Mammary epithelial cell (primary cell): ENCODE data around the gene ADI1.

Source experiments
- EZH2 ChIP-seq: IDR thresholded peaks from 2 replicates; pipeline ENCODE4 v1.6.1; 2012; ENCODE audit warnings: low read length, inconsistent platforms, borderline replicate concordance
- TF ChIP-seq, protein P1 (sequence below), 2 donors: IDR thresholded peaks in 1 of 2; conservative IDR thresholded peaks in 1 of 2; 2 replicates each; pipeline ENCODE4 v1.5.1; 2011 to 2012; ENCODE audit warnings: inconsistent platforms in 2 of 2, low read length in 2 of 2, mild to moderate bottlenecking in 2 of 2, control low read depth in 1 of 2, low read depth in 1 of 2; ENCODE audit not compliant: insufficient read depth in 1 of 2; ENCODE audit errors: extremely low read depth in 1 of 2

GRCh38 chr2:3470856-3471737 lies 48.2 kb downstream of the ADI1 start:
- TF ChIP-seq, protein P1, sequence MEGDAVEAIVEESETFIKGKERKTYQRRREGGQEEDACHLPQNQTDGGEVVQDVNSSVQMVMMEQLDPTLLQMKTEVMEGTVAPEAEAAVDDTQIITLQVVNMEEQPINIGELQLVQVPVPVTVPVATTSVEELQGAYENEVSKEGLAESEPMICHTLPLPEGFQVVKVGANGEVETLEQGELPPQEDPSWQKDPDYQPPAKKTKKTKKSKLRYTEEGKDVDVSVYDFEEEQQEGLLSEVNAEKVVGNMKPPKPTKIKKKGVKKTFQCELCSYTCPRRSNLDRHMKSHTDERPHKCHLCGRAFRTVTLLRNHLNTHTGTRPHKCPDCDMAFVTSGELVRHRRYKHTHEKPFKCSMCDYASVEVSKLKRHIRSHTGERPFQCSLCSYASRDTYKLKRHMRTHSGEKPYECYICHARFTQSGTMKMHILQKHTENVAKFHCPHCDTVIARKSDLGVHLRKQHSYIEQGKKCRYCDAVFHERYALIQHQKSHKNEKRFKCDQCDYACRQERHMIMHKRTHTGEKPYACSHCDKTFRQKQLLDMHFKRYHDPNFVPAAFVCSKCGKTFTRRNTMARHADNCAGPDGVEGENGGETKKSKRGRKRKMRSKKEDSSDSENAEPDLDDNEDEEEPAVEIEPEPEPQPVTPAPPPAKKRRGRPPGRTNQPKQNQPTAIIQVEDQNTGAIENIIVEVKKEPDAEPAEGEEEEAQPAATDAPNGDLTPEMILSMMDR (conservative IDR thresholded peaks at IDR 0.05 in 1 of 2, IDR thresholded peaks at IDR 0.05 in 1 of 2; ENCODE audit: extremely low read depth in 1 of 2, insufficient read depth in 1 of 2, low read depth in 1 of 2, low read length in 2 of 2) = no peak
- no peak for TF ChIP-seq EZH2
